GM15510 (cell line): ENCODE results near the gene GNAL.

Source experiments
- POLR2A ChIP-seq: IDR thresholded peaks from 3 replicates; pipeline ENCODE4 v1.6.1; 2011; ENCODE audit warnings: borderline replicate concordance; ENCODE audit not compliant: insufficient read length; ENCODE audit errors: extremely low read depth

Gene GNAL

GRCh38 chr18:11873670-11874340, 184.7 kb downstream of the GNAL start:
- no peak for TF ChIP-seq POLR2A

- TF ChIP-seq POLR2A = no peak
These were observed 185.6 kb downstream of the GNAL start for GRCh38 chr18:11874676-11875075.

GRCh38 chr18:11877497-11878135, 188.6 kb downstream of the GNAL start:
- TF ChIP-seq POLR2A = no peak

GRCh38 chr18:11880586-11881304, 191.7 kb downstream of the GNAL start:
- TF ChIP-seq POLR2A = no peak

- no peak for TF ChIP-seq POLR2A
These were observed 193.6 kb downstream of the GNAL start for GRCh38 chr18:11882636-11883035.

- TF ChIP-seq POLR2A = no peak
These were observed 194.1 kb downstream of the GNAL start for GRCh38 chr18:11883153-11883552.

GRCh38 chr18:11884396-11885030, 195.4 kb downstream of the GNAL start:
- no peak for TF ChIP-seq POLR2A

GRCh38 chr18:11885278-11885947, 196.3 kb downstream of the GNAL start:
- no peak for TF ChIP-seq POLR2A

- TF ChIP-seq POLR2A = no peak
These were observed 197.6 kb downstream of the GNAL start for GRCh38 chr18:11886577-11887110.

- TF ChIP-seq POLR2A = no peak
These were observed 198.5 kb downstream of the GNAL start for GRCh38 chr18:11887328-11888128.

GRCh38 chr18:11888726-11889125, 199.7 kb downstream of the GNAL start:
- no peak for TF ChIP-seq POLR2A

GRCh38 chr18:11889284-11889683, 200.2 kb downstream of the GNAL start:
- no peak for TF ChIP-seq POLR2A

GRCh38 chr18:11891737-11892136, 202.7 kb downstream of the GNAL start:
- no peak for TF ChIP-seq POLR2A

GRCh38 chr18:11897781-11898180, 208.7 kb downstream of the GNAL start:
- TF ChIP-seq POLR2A = no peak
